CD4-positive, alpha-beta T cell treated with Interleukin-12 subunit alpha and Interleukin-12 subunit beta, for 1 hour (primary cell): ENCODE data around the gene SRPK1.

Experiments
- DNase-seq: peaks from one replicate; pipeline ENCODE4 v3.0.0-alpha.2; 2020

The SRPK1 gene

DNA sequence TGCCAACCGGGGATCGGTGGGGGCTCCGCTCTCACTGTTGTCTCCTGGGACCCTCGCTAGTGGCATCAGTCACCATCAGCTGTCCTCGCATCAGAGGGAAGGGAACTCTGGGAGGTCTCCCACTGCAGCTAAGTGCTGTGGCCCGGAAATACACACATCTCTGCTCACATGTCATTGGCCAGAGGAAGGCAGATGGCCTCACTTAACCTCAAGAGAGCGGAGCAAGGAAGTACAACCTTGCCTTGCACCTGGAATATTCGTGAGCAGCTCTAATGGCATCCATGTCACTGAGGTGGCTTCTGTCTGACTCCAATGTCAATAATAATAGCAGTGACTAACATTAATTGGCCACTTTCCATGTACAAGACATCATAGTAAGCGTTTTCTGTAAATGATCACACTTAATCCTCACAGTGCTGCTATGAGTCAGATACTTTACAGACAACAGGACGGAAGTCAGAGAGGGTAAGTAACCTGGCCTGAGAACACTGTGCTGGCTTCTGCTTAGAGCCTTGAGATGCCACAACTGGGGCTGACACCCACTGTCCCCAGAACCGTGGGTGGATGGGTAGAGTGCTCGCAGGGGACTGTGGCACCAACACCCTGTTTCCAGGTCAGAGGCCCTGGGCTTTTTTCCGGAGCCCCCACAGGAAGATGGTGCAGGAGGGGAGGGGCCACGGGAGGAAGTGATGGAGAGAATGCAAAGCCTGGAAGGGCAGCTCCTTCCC, 109.8 kb downstream of the SRPK1 start:
- no peak for DNase-seq

DNA sequence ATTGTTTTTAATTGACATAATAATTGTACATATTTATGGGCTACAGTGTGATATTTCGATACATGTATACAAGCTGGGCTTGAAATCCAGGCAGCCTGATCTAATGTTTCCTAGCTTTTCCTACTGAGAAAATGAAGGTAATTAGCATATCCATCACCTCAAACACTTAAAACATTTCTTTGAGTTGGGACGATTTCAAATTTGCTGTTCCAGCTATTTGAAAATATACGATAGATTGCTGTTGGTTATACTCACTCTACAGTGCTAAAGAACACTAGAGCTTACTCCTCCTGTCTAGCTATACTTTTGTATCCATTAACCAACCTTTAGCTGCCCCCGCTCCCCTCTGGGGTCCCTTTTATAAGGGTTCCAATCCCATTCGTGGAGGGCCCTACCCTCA, 111.1 kb downstream of the SRPK1 start:
- no peak for DNase-seq

DNA sequence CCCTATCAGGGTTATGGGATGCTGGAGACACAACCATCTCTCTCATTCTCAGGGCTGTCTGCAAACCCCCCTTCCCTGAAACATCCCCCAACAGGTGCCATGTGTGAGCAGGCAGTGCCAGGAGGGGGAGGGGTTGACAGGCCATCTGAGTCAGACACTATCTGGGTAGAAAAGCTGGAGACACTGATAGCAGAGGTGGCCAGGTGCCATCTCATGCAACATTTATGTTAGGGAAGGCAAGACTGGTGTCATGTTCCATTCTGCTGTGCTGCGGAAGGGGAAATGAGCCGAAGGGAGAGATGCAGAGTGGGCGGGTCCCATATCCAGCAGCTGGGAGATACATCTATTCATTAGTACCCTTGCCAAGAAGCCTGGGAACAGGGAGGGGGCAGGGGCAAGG, 112.2 kb downstream of the SRPK1 start:
- no peak for DNase-seq

- DNase-seq = peak; percentile 31
These were observed 115.7 kb downstream of the SRPK1 start, which contains the start of gene LHFPL5 for GRCh38 chr6:35804996-35805736. Gene LHFPL5, plus strand, starts transcription at chr6:35805352. Its CDS starts 319 bp downstream, at chr6:35805671.

GRCh38 chr6:35801148-35801547, 119.8 kb downstream of the SRPK1 start:
- no peak for DNase-seq

- DNase-seq = no peak
These were observed 122.2 kb downstream of the SRPK1 start for GRCh38 chr6:35798706-35799105.

- DNase-seq = no peak
These were observed 122.9 kb downstream of the SRPK1 start for GRCh38 chr6:35797837-35798526.

DNA sequence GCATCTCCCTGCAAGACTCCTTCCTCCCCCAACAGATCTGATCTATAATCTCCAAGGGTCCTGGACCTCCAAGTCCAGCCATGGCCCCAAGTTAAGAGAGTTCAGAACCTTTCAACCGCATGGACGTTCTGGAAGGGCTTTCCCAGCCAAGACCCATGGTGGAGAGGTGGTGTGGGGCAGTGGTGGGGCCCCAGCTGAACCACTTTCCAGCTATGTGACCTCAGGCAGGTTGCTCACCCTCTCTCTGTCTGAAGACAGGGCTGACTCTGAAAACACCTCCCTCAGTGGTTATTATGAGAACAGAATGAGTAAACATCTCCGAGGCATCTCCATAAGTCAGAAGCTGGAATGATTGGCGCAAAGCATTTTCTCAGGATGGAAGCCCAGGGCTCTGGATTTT, 124.7 kb downstream of the SRPK1 start:
- no peak for DNase-seq

DNA sequence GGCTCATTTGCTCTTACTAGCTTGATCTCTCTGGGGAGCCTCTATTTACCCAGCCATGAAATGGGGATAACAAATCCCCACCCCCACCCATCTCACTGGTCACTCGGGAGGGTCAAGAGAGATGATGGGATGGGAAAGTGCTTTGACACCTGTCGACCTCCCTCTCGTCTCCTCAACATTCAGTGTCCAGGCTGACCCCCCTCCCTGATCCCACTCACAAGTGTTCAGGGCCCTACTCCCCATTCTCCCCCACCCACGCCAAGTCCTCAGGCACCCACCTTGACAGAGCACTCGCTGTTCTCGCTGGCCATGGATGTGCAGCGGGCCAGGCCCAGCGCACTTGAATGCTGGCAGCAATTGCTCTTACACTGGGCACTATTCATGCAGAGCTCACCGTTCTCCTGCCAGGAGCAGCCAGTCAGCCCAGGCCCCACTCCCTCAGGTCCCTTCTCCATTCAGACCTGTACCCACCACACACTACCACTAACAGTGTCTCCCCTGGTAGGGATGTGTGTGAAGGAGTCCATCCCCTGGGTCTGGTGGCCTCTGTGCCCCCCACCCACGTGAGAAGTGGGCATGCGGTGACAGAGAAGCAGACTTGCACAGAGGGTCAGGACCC, 125.3 kb downstream of the SRPK1 start:
- DNase-seq = no peak

- DNase-seq = no peak
These were observed 126.1 kb downstream of the SRPK1 start for GRCh38 chr6:35794536-35795452.

DNA sequence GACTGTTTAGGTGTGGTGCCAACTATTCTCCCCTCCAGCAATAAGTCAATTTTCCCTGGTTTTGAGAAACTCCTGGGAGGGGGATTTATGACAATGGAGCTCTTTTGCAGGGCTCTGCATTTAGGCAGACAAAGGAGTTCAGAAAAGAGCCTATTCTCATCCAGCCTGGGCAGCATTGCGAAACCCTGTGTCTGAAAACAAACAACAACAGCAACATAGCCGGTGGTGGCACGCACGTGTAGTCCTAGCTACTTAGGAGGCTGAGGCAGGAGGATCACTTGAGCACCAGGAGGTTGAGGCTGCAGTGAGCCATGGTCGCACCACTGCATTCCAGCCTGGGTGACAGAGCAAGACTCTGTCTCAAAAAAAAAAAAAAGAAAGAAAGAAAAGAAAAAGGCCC, 130.2 kb downstream of the SRPK1 start:
- no peak for DNase-seq

- no peak for DNase-seq
These were observed 132.4 kb downstream of the SRPK1 start for GRCh38 chr6:35788423-35788982.

GRCh38 chr6:35787266-35788218, 133.4 kb downstream of the SRPK1 start:
- DNase-seq = no peak

DNA sequence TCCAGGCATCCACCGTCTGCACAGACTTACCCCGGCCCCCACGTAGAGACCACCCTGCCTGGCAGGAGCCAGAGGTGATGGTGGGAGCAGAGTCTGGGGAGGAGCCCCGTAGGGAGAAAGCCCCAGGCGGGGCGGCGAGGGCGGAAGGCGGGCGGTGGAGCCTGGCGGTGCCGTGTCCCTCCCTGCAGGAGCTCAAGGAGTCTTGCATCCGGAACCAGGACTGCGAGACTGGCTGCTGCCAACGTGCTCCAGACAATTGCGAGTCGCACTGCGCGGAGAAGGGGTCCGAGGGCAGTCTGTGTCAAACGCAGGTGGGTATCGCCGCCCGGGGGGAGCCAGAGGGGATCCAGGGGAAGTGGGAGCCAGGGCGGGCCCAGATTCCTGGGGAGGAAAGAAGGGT, 134.1 kb downstream of the SRPK1 start:
- DNase-seq = no peak

DNA sequence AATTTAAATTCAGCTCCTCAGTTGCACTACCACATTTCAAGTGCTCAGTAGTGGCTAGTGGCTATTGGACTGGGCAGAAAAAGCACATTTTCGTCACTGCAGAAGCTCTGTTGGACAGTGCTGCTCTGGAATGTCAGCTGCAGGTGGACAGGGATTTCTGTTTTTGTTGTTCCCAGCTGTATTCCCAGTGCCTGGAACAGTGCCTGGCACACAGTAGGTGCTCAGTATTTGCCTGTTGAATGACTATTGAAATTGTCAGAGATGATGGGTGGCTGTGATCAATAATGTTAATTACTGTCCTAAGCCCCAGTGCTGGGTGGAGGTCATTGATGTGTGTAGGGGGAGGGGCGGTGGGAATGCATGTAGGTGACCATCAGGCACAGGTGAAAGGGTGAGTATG, 134.6 kb downstream of the SRPK1 start:
- DNase-seq = no peak

GRCh38 chr6:35784200-35784599, 136.7 kb downstream of the SRPK1 start:
- DNase-seq = no peak
